ENCODE results near the gene PACSIN2. TPM values are rescaled to one million over a fixed set of nuclear protein-coding genes. Genes with fewer than 3 reads are reported as not detected.

Gene PACSIN2
- total RNA-seq, 2 donors from 2014 or later: 78.0 to 87.1 TPM

DNA sequence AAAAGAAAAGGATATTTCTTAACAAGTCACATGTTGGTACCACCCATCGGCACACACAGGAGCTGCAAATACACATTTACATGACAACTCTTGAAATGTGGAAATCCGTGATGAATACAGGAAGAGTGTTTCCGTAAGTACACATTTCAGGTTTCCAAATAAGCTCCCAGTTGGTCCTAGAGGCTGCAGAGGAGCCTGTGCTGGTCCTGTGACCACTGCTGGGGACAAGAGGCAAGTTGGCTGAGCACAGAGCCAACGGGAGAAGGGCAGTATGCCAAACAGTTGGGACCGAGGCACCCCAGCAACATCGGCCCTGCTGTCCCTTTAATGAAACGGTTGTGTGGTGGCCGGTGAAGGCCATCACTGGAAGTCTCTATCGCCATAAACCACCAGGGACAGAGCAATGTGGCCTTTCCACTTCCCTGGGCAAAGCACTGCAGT, 119.4 kb downstream of the PACSIN2 start:
- H3K27me3 ChIP-seq (replicated peaks; ENCODE audit: insufficient read depth): no peaks in the 10 kb centered on the region
- DNase-seq (ENCODE audit: low spot score): no peak
- TF ChIP-seq, protein P1, sequence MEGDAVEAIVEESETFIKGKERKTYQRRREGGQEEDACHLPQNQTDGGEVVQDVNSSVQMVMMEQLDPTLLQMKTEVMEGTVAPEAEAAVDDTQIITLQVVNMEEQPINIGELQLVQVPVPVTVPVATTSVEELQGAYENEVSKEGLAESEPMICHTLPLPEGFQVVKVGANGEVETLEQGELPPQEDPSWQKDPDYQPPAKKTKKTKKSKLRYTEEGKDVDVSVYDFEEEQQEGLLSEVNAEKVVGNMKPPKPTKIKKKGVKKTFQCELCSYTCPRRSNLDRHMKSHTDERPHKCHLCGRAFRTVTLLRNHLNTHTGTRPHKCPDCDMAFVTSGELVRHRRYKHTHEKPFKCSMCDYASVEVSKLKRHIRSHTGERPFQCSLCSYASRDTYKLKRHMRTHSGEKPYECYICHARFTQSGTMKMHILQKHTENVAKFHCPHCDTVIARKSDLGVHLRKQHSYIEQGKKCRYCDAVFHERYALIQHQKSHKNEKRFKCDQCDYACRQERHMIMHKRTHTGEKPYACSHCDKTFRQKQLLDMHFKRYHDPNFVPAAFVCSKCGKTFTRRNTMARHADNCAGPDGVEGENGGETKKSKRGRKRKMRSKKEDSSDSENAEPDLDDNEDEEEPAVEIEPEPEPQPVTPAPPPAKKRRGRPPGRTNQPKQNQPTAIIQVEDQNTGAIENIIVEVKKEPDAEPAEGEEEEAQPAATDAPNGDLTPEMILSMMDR (IDR thresholded peaks at IDR 0.05): no peak
- TF ChIP-seq POLR2AphosphoS5 (IDR thresholded peaks at IDR 0.05): no peak
- TF ChIP-seq POLR2A (IDR thresholded peaks at IDR 0.05): no peak
- H3K27ac ChIP-seq: no peak overlapping the region
- no peaks in the 10 kb centered on the region for H3K9me3 ChIP-seq
- H3K4me1 ChIP-seq (replicated peaks): peaks cover 11% of the 10 kb centered on the region
- 63% methylated on average over 9 of the region's 9 CpGs for WGBS
- intact Hi-C loops (cut with DNase I): no loop called here
- no peak overlapping the region for H3K4me3 ChIP-seq
- no peaks in the 10 kb centered on the region for H3K36me3 ChIP-seq

DNA sequence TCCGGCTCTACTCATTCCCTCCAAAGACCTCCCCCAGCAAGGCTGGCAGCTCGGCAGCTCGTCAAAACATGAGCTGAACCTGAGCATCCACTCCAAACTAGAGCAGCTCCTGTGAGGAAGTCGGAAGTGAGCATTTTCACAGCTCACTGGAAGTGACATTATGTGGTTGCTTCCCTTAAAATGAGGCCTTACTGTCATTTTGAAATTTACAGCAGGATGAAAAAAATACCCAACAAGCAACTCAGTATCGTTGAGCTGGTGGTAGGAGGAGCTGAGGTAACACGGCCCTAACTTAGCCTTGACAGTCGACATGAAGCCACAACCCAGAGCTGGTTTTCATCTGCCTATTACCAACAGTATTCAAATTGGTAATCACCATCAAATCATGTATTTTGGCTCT, 119.9 kb downstream of the PACSIN2 start:
- Histone ChIP-seq H3K27me3 (replicated peaks; ENCODE audit: insufficient read depth) (no peaks in the 10 kb centered on the region), H3K4me3 (no peak overlapping the region), H3K36me3 (no peaks in the 10 kb centered on the region), H3K9me3 (no peaks in the 10 kb centered on the region), H3K4me1 (replicated peaks) (peaks cover 11% of the 10 kb centered on the region), H3K27ac (no peak overlapping the region)
- DNase-seq (ENCODE audit: low spot score): no peak
- 46% methylated on average over 7 of the region's 7 CpGs for WGBS
- TF ChIP-seq, protein P1 (IDR thresholded peaks at IDR 0.05): no peak
- no peak for TF ChIP-seq POLR2AphosphoS5 (IDR thresholded peaks at IDR 0.05)
- TF ChIP-seq POLR2A (IDR thresholded peaks at IDR 0.05): no peak
- intact Hi-C loops (cut with DNase I): no loop called here

DNA sequence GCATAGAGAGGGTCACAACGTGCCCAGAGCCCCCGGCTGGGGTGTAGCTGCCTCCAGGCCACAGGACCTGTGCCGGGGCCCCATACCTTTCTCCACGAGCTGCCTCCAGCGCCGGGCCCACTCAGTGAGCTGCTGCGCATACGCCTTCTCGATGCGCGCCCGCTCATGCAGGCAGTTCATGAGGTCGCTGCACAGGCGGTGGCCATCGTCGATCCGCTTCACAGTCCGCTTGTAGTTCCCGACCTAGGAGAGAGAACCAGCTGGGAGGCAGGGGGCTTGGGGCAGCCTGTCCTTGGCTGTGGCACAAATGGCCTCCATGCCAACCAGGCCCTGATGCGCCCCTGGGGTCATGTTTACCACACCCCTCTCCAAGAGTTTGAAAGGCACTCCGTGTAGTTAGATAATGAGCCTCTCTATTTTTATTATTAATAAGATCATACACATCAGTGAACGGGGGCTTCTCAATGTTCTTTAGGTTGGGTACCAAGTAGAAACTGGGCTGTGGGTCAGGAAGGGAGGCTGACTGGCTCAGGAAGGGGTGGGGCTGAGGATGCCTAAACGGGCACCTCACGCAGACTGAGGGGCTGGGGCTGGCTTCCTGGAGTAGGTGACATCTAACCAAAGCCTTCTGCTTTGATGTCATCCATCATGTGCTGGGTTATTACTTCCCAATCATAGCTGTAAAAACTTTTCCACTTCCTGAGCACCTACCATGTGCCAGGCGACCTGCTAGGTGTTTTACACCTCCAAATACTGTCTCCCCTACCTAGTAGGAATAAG, 121.4 kb downstream of the PACSIN2 start:
- H3K9me3 ChIP-seq: no peaks in the 10 kb centered on the region
- WGBS: 77% methylated on average over 25 of the region's 25 CpGs
- H3K27ac ChIP-seq: peak overlapping the region; percentile 68 to 75
- H3K4me1 ChIP-seq (replicated peaks): peaks cover 11% of the 10 kb centered on the region
- no peak for TF ChIP-seq POLR2A (IDR thresholded peaks at IDR 0.05)
- H3K27me3 ChIP-seq (replicated peaks; ENCODE audit: insufficient read depth): no peaks in the 10 kb centered on the region
- H3K4me3 ChIP-seq: no peak overlapping the region
- intact Hi-C loops (cut with DNase I): no loop called here
- no peaks in the 10 kb centered on the region for H3K36me3 ChIP-seq
- DNase-seq (ENCODE audit: low spot score): no peak

DNA sequence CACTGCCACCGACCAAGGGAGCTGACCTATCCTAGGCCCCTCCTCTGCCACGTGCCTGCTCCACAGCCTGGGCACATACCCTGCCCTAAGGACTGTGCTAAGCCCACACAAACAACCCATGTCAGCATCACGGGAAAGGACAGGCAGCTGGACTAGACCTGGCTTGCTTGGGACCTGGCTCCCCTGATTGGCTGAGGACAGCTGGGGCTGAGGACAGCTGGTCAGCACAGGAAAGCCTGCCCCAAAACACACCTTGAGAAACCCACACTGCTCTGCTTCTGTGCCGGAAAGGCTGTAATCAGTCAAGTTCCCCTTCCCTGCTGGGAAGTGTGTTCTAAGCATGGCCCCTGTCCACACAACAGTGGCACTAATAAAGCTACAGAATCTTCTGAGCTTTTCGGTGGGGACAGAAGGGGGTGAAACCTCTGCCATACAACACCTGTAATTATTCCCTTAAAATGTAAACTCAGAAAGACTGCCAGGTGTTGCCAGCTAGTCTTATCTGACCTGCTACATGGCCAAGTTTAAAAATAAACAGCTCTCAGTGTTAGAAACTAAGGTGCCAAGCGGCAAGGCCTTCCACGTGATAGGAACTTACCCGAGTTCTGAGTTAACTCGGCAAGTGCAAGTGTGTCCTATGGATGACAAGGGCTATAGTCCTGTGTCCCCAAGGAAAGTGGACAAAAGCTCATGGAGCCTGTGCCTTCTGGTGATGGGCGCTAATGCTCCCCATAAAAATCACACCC, 122.2 kb downstream of the PACSIN2 start:
- Histone ChIP-seq H3K27me3 (replicated peaks; ENCODE audit: insufficient read depth) (no peaks in the 10 kb centered on the region), H3K36me3 (no peaks in the 10 kb centered on the region), H3K4me3 (no peak overlapping the region), H3K4me1 (replicated peaks) (peaks cover 11% of the 10 kb centered on the region), H3K9me3 (no peaks in the 10 kb centered on the region), H3K27ac (peak overlapping the region; percentile 68 to 75)
- peak; percentile 47 for DNase-seq (ENCODE audit: low spot score)
- TF ChIP-seq POLR2AphosphoS5 (IDR thresholded peaks at IDR 0.05): peak; percentile 51
- TF ChIP-seq, protein P1 (IDR thresholded peaks at IDR 0.05): no peak
- intact Hi-C loops (cut with DNase I): no loop called here
- WGBS: 42% methylated on average over 10 of the region's 10 CpGs

DNA sequence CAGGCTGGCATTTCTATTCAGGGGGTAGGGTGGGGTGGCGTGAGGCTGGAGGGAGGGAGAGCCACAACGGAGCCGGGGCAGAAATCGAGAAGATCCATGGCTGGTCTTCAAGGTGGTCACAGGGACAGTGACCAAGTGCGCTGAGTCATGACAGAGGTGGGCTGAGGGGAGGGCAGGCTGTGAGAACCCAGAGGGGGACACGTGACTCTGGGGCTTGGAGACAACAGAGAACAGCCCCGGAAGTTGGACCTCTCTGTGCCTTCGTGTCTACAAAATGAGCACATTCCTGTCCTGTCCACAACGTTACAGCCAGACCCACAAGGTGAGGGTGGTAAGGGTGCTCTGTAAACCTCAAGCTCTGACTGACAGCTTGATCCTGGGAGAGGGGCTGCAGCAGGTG, 122.8 kb downstream of the PACSIN2 start:
- TF ChIP-seq POLR2AphosphoS5 (IDR thresholded peaks at IDR 0.05): no peak
- TF ChIP-seq, protein P1 (IDR thresholded peaks at IDR 0.05): no peak
- no peak for TF ChIP-seq POLR2A (IDR thresholded peaks at IDR 0.05)
- H3K4me1 ChIP-seq (replicated peaks): peaks cover 11% of the 10 kb centered on the region
- no peaks in the 10 kb centered on the region for H3K27me3 ChIP-seq (replicated peaks; ENCODE audit: insufficient read depth)
- no peaks in the 10 kb centered on the region for H3K9me3 ChIP-seq
- DNase-seq (ENCODE audit: low spot score): no peak
- intact Hi-C loops (cut with DNase I): no loop called here
- peak overlapping the region; percentile 68 to 75 for H3K27ac ChIP-seq
- peaks cover 0 to 2% of the 10 kb centered on the region in 2 donors for H3K36me3 ChIP-seq
- H3K4me3 ChIP-seq: no peak overlapping the region
- 74% methylated on average over 9 of the region's 9 CpGs for WGBS
